ENCODE data around the gene SNX9.

DNA sequence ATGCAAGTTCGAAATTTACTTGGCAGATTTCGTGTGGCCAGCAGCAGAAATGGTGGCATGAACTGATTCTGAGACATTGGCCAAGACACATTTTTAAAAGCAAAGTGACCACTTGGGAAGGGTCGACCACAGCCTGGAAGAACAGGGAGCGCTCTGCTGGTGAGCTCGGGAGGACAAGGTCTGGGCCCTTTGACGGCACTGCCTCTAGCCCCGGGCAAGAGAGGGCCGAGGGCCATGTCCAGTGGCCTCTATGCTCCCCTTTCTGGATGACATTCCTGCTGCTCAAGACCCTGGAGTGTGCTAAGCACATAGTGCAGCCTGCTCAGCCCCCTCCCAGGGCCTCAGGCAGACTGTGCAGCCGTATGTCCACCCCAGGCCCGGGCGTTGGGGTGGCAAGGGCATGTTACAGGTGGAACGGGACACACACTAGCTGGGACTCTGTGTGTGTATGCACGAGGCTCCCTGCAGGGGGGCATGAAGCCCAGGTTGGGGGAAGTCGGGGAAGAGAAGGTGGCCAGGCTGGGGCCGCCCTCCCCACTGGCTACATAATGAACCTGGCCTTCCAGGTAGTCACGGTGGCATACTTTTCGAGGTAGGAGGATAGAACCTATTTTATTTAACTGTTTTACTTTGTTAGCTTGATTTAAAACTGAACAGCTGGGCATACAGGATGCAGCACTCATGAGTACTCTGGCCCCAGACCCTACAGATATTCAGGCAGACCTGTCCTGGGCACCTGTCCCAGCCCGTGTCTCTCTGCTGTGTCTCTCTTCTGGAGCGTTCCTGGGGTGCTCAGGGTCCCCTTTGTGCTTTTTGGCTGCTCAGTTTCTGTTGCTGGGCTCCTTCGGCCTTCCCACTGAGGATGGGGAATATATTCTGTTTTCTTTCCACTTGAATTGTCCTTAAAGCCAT is 165.0 kb downstream of the SNX9 start:
- TF ChIP-seq, protein P1, sequence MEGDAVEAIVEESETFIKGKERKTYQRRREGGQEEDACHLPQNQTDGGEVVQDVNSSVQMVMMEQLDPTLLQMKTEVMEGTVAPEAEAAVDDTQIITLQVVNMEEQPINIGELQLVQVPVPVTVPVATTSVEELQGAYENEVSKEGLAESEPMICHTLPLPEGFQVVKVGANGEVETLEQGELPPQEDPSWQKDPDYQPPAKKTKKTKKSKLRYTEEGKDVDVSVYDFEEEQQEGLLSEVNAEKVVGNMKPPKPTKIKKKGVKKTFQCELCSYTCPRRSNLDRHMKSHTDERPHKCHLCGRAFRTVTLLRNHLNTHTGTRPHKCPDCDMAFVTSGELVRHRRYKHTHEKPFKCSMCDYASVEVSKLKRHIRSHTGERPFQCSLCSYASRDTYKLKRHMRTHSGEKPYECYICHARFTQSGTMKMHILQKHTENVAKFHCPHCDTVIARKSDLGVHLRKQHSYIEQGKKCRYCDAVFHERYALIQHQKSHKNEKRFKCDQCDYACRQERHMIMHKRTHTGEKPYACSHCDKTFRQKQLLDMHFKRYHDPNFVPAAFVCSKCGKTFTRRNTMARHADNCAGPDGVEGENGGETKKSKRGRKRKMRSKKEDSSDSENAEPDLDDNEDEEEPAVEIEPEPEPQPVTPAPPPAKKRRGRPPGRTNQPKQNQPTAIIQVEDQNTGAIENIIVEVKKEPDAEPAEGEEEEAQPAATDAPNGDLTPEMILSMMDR (IDR thresholded peaks at IDR 0.05): no peak
- TF ChIP-seq POLR2A (IDR thresholded peaks at IDR 0.05; ENCODE audit: low read length) (no peak), SMC3 (IDR thresholded peaks at IDR 0.05) (no peak), JUN (IDR thresholded peaks at IDR 0.05) (no peak), CBX8 (IDR thresholded peaks at IDR 0.05) (no peak), MAZ (IDR thresholded peaks at IDR 0.05; ENCODE audit: borderline replicate concordance, low read depth, low read length) (no peak), CEBPB (IDR thresholded peaks at IDR 0.05) (no peak), JUNB (IDR thresholded peaks at IDR 0.05) (no peak), RCOR1 (IDR thresholded peaks at IDR 0.05; ENCODE audit: low read depth, low read length) (no peak), POLR2AphosphoS2 (conservative IDR thresholded peaks at IDR 0.05; ENCODE audit: low read length) (no peak)
- TF ChIP-seq, protein P2, sequence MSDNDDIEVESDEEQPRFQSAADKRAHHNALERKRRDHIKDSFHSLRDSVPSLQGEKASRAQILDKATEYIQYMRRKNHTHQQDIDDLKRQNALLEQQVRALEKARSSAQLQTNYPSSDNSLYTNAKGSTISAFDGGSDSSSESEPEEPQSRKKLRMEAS (IDR thresholded peaks at IDR 0.05): no peak
- TF ChIP-seq, protein P3, sequence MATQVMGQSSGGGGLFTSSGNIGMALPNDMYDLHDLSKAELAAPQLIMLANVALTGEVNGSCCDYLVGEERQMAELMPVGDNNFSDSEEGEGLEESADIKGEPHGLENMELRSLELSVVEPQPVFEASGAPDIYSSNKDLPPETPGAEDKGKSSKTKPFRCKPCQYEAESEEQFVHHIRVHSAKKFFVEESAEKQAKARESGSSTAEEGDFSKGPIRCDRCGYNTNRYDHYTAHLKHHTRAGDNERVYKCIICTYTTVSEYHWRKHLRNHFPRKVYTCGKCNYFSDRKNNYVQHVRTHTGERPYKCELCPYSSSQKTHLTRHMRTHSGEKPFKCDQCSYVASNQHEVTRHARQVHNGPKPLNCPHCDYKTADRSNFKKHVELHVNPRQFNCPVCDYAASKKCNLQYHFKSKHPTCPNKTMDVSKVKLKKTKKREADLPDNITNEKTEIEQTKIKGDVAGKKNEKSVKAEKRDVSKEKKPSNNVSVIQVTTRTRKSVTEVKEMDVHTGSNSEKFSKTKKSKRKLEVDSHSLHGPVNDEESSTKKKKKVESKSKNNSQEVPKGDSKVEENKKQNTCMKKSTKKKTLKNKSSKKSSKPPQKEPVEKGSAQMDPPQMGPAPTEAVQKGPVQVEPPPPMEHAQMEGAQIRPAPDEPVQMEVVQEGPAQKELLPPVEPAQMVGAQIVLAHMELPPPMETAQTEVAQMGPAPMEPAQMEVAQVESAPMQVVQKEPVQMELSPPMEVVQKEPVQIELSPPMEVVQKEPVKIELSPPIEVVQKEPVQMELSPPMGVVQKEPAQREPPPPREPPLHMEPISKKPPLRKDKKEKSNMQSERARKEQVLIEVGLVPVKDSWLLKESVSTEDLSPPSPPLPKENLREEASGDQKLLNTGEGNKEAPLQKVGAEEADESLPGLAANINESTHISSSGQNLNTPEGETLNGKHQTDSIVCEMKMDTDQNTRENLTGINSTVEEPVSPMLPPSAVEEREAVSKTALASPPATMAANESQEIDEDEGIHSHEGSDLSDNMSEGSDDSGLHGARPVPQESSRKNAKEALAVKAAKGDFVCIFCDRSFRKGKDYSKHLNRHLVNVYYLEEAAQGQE (IDR thresholded peaks at IDR 0.05): no peak

All from A549 (cell line).